Tibial artery (tissue), 4 donors: Measurements from ENCODE around the gene HSPH1.
A peak's percentile ranks its signal among the peaks of the same experiment; 100 is the strongest.

Experiments
- DNase-seq, 2 donors: peaks; one replicate each; pipeline ENCODE4 v3.0.0-alpha.2; 2019
- H3K27ac ChIP-seq, 2 donors: fragments of 200-600 bp; sonication (generic) in 1 of 2; 1 replicate in 1 of 2; 2 replicates in 1 of 2; pipeline ENCODE4 v1.5.1; 2018 to 2019; ENCODE audit warnings: mild to moderate bottlenecking in 1 of 2
- H3K27me3 ChIP-seq, 2 donors: fragments of 200-600 bp; sonication (generic) in 1 of 2; one replicate each; pipeline versions ENCODE4 v1.5.1 to v1.6.0; 2016 to 2019
- H3K36me3 ChIP-seq, 3 donors: fragments of 200-600 bp; sonication (generic) in 2 of 3; one replicate each; pipeline ENCODE4 v1.5.1; 2016 to 2019; ENCODE audit warnings: mild to moderate bottlenecking in 2 of 3
- H3K4me1 ChIP-seq, 4 donors: fragments of 200-600 bp; sonication (generic) in 2 of 4; 1 replicate in 3 of 4; 2 replicates in 1 of 4; pipeline ENCODE4 v1.5.1; 2016 to 2019
- H3K4me3 ChIP-seq, 2 donors: fragments of 200-600 bp; sonication (generic) in 1 of 2; 1 replicate in 1 of 2; 2 replicates in 1 of 2; pipeline ENCODE4 v1.5.1; 2018 to 2019; ENCODE audit warnings: mild to moderate bottlenecking in 2 of 2
- H3K9me3 ChIP-seq, 3 donors: fragments of 200-600 bp; sonication (generic) in 1 of 3; one replicate each; pipeline ENCODE4 v1.5.1; 2016 to 2019
- intact Hi-C: fragments of 100-400 bp; cut with DNase I; formaldehyde crosslinking; loops from one replicate; pipeline ENCODE4 v1.15.0; 2023; ENCODE audit warnings: low total_unique reads
- TF ChIP-seq, protein P1 (sequence below), 2 experiments: fragments of 200-600 bp in 1 of 2; fragments of 450-650 bp in 1 of 2; IDR thresholded peaks; one replicate each; pipeline ENCODE4 v1.5.1; 2017 to 2019; ENCODE audit warnings: antibody characterized with exemption in 2 of 2, mild to moderate bottlenecking in 1 of 2, moderate library complexity in 1 of 2

HSPH1 gene

DNA sequence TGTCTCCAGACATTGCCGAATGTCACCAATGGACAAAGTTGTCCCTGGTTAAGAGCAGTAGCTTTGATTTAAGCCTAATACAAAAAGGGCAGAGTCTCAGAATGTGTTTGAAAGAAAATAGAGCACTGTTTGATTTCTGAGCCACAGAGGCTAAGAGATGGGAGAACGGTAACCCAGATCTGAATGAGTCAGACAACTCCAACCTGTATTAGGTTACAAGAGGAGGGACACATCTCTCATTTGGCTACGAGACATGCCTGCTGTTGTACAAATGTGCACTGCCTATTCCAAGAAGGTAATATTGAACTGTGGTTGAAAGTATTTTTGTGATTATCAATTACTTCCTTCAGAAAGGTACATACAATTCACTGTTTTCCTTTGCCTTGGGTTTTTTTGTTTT, 4.9 kb upstream of the HSPH1 start:
- Histone ChIP-seq H3K27ac (no peak overlapping the region), H3K9me3 (no peaks in the 10 kb centered on the region), H3K4me3 (no peak overlapping the region), H3K4me1 (peaks cover 0 to 5% (median 2%) of the 10 kb centered on the region in 4 donors), H3K36me3 (no peaks in the 10 kb centered on the region), H3K27me3 (no peaks in the 10 kb centered on the region)
- intact Hi-C loops = no loop called here
- no peak for DNase-seq
- TF ChIP-seq, protein P1, sequence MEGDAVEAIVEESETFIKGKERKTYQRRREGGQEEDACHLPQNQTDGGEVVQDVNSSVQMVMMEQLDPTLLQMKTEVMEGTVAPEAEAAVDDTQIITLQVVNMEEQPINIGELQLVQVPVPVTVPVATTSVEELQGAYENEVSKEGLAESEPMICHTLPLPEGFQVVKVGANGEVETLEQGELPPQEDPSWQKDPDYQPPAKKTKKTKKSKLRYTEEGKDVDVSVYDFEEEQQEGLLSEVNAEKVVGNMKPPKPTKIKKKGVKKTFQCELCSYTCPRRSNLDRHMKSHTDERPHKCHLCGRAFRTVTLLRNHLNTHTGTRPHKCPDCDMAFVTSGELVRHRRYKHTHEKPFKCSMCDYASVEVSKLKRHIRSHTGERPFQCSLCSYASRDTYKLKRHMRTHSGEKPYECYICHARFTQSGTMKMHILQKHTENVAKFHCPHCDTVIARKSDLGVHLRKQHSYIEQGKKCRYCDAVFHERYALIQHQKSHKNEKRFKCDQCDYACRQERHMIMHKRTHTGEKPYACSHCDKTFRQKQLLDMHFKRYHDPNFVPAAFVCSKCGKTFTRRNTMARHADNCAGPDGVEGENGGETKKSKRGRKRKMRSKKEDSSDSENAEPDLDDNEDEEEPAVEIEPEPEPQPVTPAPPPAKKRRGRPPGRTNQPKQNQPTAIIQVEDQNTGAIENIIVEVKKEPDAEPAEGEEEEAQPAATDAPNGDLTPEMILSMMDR (IDR thresholded peaks at IDR 0.05) = no peak

DNA sequence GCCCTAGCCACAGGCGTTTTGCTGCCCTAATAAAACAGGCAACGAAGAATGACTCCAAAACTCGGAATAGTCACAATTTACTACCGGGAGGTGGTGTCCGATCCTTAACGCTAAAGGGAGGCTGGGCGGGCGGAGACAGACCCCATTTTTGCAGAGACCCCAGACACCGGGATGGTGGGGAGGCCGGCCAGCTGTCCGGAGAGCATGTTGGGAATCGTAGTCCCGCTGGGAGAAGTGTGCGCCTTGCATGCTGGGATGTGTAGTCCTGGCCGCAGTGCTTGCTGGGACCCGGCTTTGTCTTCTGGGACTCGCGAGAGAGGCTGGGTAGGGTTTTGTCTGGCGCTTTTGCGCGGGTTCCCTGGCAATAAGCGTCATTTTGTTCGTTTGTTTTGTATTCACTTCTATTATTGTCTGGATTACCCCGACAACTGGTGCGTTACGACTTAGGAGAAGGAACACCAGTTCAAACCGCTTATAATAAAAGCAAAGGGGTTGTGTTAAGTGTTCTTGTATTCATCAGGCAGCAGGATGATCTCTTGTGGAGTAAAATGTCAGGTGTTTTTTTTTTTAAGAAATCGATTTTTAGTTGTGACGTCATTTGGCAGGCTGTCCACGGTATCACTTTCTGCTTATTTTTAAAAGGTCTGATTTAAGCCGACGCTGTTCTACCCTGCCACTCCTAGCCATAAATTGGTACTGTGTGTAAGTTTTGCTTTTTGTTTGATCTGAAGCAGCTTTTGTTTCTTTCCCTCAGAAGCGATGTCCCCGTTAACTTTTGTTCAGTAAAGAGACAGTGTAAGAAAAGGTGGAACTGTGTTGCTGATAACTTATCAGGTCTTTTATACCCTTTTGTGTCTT, 676 bp upstream of the HSPH1 start:
- TF ChIP-seq, protein P1 (IDR thresholded peaks at IDR 0.05) = no peak
- Histone ChIP-seq H3K9me3 (no peaks in the 10 kb centered on the region), H3K4me1 (peaks cover 0 to 26% (median 14%) of the 10 kb centered on the region in 4 donors), H3K27me3 (no peaks in the 10 kb centered on the region), H3K36me3 (peaks cover 0 to 6% (median 3%) of the 10 kb centered on the region in 3 donors), H3K4me3 (peak overlapping the region; percentile 71 to 84), H3K27ac (peak overlapping the region; percentile 77 to 82)
- peak; percentile 97 for DNase-seq
- intact Hi-C loops = loop anchor here (2.0 kb wide), 1 partner anchor 38 kb away; no protein-coding TSS in a partner anchor

DNA sequence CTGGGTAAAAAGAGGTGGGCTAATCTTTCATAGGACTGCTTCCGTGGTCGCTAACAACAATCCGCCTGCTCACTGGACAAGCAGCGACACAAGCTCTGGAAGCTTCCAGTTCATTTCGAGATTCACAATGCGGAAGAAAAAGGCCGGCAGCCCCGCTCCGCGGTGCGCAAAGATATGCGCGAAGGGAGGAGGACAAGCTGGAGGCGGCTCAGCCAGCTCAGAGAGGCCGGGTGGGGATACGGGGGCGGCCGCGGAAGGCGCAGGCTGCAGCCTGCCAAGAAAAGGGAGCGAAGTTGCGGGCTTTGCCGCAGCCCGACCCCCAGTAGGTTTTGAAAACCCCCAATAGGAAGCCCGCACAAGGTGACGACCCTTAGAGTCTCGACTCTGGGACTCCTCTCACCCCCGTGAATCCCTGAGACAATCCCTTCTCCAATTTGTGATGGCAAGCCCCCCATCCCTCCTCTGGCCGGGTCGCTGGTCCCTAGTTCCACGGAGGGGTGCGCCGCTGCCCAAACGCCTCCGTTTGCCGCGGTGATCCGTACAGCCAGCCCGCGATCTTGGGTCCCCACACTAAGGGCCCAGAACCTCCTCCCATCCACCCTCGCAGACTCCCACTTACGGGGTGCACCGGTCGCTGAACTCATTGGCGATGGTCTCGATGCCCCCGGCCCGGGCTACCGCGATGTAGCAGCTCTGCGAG, 697 bp downstream of the HSPH1 start:
- H3K27ac ChIP-seq = peak overlapping the region; percentile 81 to 82
- peaks cover 6 to 11% (median 11%) of the 10 kb centered on the region in 3 donors for H3K36me3 ChIP-seq
- no peaks in the 10 kb centered on the region for H3K9me3 ChIP-seq
- H3K4me3 ChIP-seq = peak overlapping the region; percentile 71 to 84
- TF ChIP-seq, protein P1 (IDR thresholded peaks at IDR 0.05) = no peak
- H3K4me1 ChIP-seq = peaks cover 0 to 26% (median 14%) of the 10 kb centered on the region in 4 donors
- DNase-seq = peak; percentile 59 to 76
- intact Hi-C loops = no loop called here
- H3K27me3 ChIP-seq = no peaks in the 10 kb centered on the region

DNA sequence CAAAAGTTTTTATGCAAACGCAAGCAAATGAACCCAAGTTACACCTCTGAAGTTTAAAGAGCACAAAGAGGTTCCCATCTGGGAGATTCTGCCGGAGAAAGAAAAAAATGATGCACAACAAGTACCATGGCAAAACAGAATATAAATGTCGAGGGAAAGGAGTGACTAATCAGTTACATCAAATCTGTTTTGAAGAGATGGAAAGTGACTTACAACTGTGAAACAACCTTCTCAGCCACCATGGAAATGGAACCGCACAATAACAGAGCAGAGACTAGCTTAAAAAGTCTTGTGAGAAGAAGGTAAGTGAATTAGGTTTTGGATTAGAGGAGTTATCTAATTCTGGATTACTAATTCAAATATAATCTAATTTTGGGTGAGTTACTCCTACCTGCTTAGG, 2.4 kb downstream of the HSPH1 start:
- intact Hi-C loops = no loop called here
- H3K4me3 ChIP-seq = no peak overlapping the region

DNA sequence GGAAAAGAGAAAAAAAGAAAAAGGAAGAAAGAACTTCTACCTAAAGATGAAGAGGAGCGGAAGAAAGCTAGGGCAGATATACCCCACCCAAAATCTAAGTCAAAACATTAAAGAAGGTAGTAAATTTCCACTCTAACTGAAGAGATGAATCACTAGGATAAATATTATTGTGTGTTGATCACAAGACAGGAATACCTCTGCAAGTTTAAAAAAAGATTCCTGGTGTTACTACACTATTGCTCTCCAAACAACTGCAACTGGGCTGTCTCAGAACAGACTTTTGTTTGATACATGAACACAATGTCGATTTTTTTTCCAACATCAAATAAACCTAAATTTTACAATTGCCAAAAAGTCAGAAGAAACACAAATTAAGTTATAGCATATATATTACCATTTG, 6.8 kb downstream of the HSPH1 start:
- Histone ChIP-seq H3K9me3 (no peaks in the 10 kb centered on the region), H3K4me3 (no peak overlapping the region), H3K27ac (no peak overlapping the region), H3K27me3 (no peaks in the 10 kb centered on the region), H3K36me3 (peaks cover 55 to 61% (median 60%) of the 10 kb centered on the region in 3 donors), H3K4me1 (peaks cover 0 to 13% (median 6%) of the 10 kb centered on the region in 4 donors)
- no peak for DNase-seq
- intact Hi-C loops = no loop called here
- TF ChIP-seq, protein P1 (IDR thresholded peaks at IDR 0.05) = no peak

More for the DNA sequence above, 2.4 kb downstream of the HSPH1 start:
- no peak for DNase-seq
- Histone ChIP-seq H3K36me3 (peaks cover 15 to 20% (median 18%) of the 10 kb centered on the region in 3 donors), H3K27ac (no peak overlapping the region), H3K9me3 (no peaks in the 10 kb centered on the region), H3K4me1 (peaks cover 0 to 26% (median 14%) of the 10 kb centered on the region in 4 donors), H3K27me3 (no peaks in the 10 kb centered on the region)
- TF ChIP-seq, protein P1 (IDR thresholded peaks at IDR 0.05) = no peak
